ENCODE results near the gene NCKAP5. TPM values are rescaled to one million over a fixed set of nuclear protein-coding genes. Genes with fewer than 3 reads are reported as not detected.

The NCKAP5 gene
- total and polyA plus RNA-seq, 8 donors = 0.23 to 1.5 (median 0.44) TPM

GRCh38 chr2:133377021-133377481, 191.2 kb downstream of the NCKAP5 start:
- FAIRE-seq = no peak

DNA sequence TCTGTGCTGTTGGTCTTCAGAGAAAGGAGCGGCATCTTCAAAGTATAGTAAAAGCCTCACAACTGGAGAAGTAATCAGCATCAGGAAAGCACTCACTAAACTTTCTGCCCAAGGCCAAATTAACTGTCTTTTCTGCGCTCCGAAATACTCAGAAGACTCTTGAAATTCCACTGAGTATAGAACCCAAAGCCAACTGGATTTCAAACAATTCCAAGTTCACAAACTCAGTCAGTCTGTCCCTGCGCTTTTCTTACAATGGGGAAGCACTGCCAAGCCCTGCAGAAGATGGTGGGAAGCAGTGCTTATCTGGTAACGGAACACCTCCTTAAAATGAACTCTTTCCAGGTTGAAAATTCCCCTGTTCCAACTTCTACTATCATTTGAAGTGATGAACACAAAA, 193.5 kb downstream of the NCKAP5 start:
- TF ChIP-seq, protein P1, sequence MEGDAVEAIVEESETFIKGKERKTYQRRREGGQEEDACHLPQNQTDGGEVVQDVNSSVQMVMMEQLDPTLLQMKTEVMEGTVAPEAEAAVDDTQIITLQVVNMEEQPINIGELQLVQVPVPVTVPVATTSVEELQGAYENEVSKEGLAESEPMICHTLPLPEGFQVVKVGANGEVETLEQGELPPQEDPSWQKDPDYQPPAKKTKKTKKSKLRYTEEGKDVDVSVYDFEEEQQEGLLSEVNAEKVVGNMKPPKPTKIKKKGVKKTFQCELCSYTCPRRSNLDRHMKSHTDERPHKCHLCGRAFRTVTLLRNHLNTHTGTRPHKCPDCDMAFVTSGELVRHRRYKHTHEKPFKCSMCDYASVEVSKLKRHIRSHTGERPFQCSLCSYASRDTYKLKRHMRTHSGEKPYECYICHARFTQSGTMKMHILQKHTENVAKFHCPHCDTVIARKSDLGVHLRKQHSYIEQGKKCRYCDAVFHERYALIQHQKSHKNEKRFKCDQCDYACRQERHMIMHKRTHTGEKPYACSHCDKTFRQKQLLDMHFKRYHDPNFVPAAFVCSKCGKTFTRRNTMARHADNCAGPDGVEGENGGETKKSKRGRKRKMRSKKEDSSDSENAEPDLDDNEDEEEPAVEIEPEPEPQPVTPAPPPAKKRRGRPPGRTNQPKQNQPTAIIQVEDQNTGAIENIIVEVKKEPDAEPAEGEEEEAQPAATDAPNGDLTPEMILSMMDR (IDR thresholded peaks at IDR 0.05) = no peak
- intact Hi-C loops (cut with DNase I) = no loop called here
- no peaks in the 10 kb centered on the region for H3K27me3 ChIP-seq
- no peaks in the 10 kb centered on the region for H3K36me3 ChIP-seq
- no peaks in the 10 kb centered on the region for H3K4me1 ChIP-seq
- no peak for ATAC-seq
- no peak for FAIRE-seq
- WGBS, 2 donors = 79 to 87% methylated on average over 5 of the region's 5 CpGs
- no peak overlapping the region for H3K4me3 ChIP-seq
- no peak for DNase-seq
- H3K9me3 ChIP-seq = no peaks in the 10 kb centered on the region
- no peak overlapping the region for H3K27ac ChIP-seq

More at GRCh38 chr2:133377021-133377481, 191.2 kb downstream of the NCKAP5 start:
- Histone ChIP-seq H3K9me3 (no peaks in the 10 kb centered on the region), H3K4me3 (no peak overlapping the region), H3K36me3 (no peaks in the 10 kb centered on the region), H3K27me3 (no peaks in the 10 kb centered on the region), H3K27ac (no peak overlapping the region), H3K4me1 (no peaks in the 10 kb centered on the region)
- TF ChIP-seq, protein P1 (IDR thresholded peaks at IDR 0.05) = no peak
- ATAC-seq (no peak), DNase-seq (no peak)
- intact Hi-C loops (cut with DNase I) = no loop called here

DNA sequence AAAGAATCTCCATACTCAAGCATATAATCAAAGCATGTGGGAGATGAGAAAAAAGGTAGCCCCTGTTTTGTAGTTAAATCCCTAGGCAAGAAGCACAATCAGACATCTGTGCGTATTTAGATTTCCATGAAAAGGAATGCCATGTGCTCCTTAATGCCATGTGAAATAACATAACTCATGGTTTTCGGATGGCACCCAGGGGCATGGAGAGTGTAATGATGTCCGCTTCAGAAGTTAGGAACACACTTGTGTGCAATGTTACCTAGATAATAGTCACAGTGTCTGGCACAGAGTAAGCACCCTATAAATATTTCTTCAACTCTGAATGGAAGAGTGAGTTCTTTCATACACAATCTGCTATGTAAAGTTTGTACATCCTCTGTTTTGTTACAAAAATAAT, 197.0 kb downstream of the NCKAP5 start:
- Histone ChIP-seq H3K9me3 (no peaks in the 10 kb centered on the region), H3K27ac (no peak overlapping the region), H3K4me1 (no peaks in the 10 kb centered on the region), H3K36me3 (no peaks in the 10 kb centered on the region), H3K27me3 (no peaks in the 10 kb centered on the region), H3K4me3 (no peak overlapping the region)
- TF ChIP-seq, protein P1 (IDR thresholded peaks at IDR 0.05) = no peak
- DNase-seq (no peak), ATAC-seq (no peak), FAIRE-seq (no peak)
- intact Hi-C loops (cut with DNase I) = no loop called here
- WGBS, 2 donors = 69 to 77% methylated on average over 3 of the region's 3 CpGs

DNA sequence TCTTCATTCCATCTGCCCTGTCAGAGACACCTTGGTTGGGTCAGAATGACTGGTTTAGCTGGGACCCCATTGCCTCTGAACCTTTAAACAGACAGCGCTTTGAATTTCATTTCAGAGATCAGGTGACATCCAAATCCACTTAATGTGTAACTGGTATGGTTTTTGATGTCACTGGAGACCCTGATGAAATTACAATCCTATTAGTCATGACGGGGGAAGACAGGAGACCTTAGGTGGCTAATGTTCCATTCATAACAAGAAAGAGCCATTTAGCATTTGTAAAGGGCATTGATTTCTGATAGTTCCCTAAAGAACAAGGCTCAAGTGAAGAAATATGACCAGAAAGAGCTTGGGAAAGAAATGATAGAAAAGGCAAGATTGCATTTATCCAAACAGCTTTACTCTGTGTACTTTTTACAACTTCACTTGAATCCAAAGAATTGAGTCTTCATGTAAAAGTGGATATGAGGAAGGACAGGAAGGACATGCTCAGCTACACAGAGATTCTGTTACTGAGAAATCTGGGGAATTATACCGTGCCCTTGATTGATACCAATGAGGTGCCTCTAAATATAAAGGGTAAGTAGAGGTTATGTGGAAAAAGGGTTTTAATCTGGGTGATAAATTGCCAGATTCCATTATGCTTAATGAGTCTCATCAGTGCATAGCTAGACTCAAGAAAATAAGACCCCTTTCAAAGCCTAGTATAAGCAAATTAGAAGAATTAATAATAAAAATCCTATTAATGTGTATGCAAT, 198.2 kb downstream of the NCKAP5 start:
- Histone ChIP-seq H3K27ac (no peak overlapping the region), H3K9me3 (no peaks in the 10 kb centered on the region), H3K27me3 (no peaks in the 10 kb centered on the region), H3K36me3 (no peaks in the 10 kb centered on the region), H3K4me1 (no peaks in the 10 kb centered on the region), H3K4me3 (no peak overlapping the region)
- no peak for ATAC-seq
- intact Hi-C loops (cut with DNase I) = no loop called here
- WGBS, 2 donors = 64 to 65% methylated on average over 3 of the region's 3 CpGs
- TF ChIP-seq, protein P1 (IDR thresholded peaks at IDR 0.05) = no peak
- no peak for FAIRE-seq
- DNase-seq = no peak

DNA sequence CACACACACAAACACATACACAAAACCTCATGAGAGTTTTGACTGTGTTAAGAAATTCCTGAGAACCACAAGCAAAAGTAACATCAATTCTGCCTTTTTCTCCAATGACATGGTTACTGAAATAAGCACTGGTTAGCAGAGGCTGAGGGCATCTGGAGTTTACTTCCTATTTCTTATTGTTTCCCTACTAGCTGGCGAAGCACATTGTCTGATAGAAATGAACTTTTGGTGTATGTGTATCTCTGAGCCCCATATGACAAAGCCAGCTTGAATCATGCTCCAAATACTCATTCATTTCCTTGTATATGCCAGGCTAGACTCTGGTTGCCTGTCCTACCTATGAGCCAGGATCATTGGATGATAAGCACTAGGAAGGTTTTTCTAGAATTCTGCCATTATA, 203.1 kb downstream of the NCKAP5 start:
- TF ChIP-seq, protein P1 (IDR thresholded peaks at IDR 0.05) = no peak
- 75 to 91% methylated on average over 1 of the region's 1 CpG for WGBS, 2 donors
- H3K4me3 ChIP-seq = no peak overlapping the region
- DNase-seq (no peak), ATAC-seq (no peak), FAIRE-seq (no peak)
- no peaks in the 10 kb centered on the region for H3K27me3 ChIP-seq
- no peaks in the 10 kb centered on the region for H3K9me3 ChIP-seq
- intact Hi-C loops (cut with DNase I) = no loop called here
- H3K27ac ChIP-seq = no peak overlapping the region
- H3K4me1 ChIP-seq = no peaks in the 10 kb centered on the region
- no peaks in the 10 kb centered on the region for H3K36me3 ChIP-seq

All from pancreas (tissue), 10 donors.